Kidney glomerular epithelial cell (primary cell): ENCODE data around the gene PTX3.

Experiments
- DNase-seq: peaks from one replicate; lab custom pipeline; 2025; lab: John Stamatoyannopoulos, UW

The PTX3 gene

DNA sequence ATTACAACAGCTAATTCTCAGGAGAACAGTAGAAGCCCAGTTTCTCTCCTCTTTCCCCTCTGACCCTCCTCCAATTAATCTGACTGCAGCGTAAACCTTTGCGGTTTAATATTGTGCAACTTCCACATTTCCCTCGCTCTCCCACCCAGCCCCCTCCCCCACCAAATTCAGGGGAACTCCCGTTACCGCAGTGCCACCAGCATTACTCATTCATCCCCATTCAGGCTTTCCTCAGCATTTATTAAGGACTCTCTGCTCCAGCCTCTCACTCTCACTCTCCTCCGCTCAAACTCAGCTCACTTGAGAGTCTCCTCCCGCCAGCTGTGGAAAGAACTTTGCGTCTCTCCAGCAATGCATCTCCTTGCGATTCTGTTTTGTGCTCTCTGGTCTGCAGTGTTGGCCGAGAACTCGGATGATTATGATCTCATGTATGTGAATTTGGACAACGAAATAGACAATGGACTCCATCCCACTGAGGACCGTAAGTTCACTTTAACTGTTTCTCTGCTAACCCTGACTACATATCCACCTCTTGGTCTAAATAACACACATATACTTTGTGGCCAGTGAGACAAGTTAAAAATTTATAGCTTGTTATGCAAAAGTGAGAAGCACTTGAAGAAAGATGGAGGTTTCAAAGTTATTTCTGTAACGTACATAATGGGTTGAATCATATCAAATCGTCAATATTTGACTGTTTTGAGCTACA lies at the start of gene PTX3:
Gene PTX3, plus strand, starts transcription at position 268 of the 709 bp plus-strand sequence. Its CDS starts 84 bp downstream, at position 352.
- DNase-seq, result peak; percentile 73

GRCh38 chr3:157387708-157388435 lies 48.8 kb upstream of the PTX3 start:
- DNase-seq, result no peak

DNA sequence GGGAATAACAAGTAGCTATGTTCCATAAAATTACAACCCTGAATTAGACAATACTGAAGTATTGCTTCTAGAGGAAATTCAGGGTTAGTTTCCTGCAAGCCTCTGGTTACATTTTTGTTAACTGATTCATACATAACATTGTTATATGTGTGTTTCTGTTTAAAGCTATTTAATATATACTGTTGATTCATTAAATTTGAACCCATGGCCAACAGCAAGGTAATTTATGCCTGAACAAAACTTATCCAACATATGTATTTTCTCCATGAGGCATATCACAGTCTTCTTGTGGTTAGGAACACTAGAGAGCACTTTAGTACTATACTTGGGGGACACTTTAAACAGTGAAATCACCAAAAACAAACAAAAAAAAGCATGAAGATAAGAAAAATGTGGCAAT lies 47.7 kb upstream of the PTX3 start:
- DNase-seq, result no peak

DNA sequence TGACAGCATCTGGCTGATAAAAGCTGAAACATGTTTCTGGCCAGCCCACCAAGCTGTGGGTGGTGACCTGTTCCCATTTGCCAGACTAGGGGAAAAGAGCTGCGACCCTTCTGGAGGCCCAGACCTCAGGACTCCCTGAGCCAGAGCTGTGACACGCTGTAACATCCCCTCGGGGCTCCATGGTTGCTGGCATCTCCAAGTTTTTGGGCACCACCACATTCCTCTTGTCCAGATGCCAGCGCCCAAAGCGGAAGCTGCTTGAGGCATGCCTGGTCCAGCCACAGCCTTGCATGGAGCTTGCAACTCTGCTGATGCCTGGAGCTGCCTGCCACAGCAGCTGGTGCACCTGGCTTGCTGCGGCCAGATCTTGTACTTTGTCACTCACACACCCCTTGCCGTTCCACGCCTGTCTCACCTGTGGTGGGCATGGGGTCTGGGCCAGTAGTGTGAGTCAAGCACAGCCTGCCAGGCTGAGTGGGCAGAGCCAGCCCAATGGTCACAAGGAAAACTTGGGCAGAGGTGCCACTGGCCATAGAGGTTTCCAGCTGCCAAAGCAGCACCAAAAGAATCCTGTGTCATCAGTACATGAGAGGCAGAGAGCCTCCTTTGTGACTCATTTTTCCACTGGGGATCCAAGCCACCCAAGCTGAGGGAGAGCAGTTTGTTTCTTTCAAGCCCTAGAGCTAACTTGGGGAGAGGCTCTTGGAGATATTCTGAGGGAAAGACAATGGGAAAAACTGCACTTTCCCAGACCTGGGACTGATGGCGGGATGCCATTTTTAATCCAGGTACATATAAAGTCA lies 45.7 kb upstream of the PTX3 start:
- DNase-seq, result no peak

DNA sequence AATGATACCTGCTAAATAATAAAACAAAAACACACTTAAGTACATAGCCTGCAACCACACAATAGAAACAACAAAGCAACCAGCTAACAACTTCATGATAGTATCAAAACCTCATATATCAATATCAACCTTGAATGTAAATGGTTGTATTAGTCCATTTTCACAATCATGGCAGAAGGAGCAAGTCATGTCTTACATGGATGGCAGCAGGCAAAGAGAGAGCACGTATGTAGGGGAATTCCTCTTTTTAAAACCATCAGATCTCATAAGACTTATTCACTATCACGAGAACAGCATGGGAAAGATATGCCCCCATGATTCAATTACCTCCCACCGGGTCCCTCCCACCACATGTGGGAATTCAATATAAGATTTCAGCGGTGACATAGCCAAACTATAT lies 44.5 kb upstream of the PTX3 start:
- DNase-seq, result no peak

GRCh38 chr3:157393113-157393512 lies 43.5 kb upstream of the PTX3 start:
- no peak for DNase-seq

DNA sequence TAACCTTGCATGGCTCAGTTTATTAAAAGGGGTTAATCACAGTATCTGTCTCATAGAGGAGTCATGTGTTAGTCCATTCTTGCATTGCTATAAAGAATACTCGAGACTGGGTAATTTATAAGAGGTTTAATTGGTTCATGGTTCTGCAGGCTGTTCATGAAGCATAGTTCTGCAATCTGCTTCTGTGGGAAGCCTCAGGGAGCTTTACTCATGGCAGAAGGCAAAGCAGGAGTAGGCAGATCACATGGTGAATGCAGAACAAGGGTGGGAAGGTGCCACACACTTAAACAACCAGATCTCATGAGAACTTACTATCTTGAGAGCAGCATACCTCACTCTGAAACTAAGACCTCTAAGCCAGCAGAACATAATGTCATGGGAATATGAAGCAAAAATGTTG lies 42.2 kb upstream of the PTX3 start:
- DNase-seq, result no peak

DNA sequence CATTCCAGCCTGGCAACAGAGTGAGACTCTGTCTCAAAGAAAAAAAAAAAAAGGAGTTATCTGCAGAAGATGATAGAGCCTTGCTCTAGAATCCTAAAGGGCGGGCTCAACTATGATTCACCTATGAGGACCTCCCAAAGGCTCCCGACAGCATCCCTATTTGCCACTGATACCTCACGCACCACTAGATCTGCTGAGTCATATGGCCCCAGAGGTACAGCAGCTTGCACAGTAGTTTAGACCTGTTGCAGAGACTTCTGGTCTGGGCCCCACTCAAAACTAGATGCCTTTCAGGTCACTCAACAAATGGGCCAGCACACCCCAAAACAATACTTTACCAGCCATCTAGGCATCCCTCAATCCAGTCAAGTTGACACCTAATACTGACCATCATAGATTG lies 38.1 kb upstream of the PTX3 start:
- no peak for DNase-seq

GRCh38 chr3:157404381-157404780 lies 32.3 kb upstream of the PTX3 start:
- DNase-seq, result no peak

GRCh38 chr3:157405457-157405856 lies 31.2 kb upstream of the PTX3 start:
- DNase-seq, result no peak

DNA sequence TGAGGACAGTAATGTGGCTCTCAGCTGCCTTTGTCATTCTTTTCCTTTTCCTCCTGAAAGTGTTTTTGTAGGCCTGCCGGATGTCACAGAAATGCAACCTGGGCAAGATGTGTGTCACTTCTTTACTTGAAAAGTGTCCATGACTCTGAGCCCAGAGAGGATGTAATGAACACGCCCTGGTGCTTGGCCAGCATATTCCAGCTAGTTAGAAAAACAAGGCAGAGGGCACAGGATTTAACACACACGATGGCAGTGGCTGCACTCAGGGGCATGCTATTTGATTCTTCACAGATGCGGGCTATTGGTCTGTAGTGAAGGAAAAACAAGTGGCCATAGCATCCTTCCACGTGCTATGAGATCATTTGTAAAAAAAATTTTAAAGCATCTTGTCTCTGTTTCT lies 30.3 kb upstream of the PTX3 start:
- no peak for DNase-seq

DNA sequence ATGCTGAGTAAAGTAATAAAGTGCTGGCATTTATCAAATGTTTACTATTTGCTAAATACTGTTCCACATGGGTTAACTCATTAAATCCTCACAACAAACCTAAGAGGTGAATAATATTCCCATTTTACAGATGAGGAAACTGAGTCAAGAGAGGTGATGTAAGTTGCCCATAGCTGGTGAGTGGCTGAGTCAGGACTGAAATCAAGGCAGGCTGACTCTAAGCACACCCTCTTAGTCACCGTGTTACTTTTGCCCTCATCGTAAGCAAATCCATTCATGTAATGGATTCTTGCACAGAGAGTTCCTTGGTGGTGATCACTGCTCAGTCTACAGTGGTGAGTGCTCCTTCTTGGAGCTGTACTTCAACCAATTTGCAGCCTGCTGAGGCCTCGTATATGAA lies 28.9 kb upstream of the PTX3 start:
- no peak for DNase-seq

GRCh38 chr3:157408499-157409149 lies 28.0 kb upstream of the PTX3 start:
- no peak for DNase-seq

DNA sequence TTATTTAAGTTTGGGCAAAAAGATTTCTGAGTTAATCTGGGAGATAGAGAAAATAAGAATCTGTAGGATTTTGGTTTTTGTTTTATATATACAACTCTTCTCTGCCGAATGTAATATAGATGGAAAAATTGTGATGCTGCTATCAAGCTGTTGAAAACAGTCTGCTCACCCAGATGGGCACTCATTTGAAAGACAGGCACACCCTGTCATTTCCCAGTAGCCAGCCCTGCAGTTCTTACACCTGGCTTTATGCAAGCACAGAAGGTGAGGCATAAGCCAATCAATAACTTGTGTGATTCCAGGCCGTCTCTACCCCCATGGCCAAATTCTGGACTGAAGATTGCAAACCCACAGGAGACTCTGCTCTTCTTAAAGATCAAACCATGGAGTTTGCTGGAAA lies 27.1 kb upstream of the PTX3 start:
- DNase-seq, result no peak

DNA sequence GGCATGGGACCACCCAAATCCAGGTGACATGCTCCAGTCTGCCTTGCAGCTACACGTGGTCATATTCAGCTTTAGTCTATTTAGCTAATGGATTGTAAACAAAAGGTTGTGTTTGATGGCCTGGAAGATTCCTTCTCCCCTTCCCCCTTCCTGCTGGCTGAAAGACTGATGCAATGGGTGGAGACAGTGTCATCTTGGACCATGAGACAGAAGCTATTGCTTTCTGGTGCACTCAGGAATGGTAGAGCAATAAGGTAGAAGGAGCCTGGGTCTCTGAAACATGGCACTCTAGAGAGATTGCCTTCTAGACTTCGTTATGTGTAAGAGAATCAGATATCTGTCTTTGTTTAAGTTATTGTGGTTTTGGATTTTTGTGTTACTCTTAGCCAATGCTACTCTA lies 25.7 kb upstream of the PTX3 start:
- no peak for DNase-seq

GRCh38 chr3:157412323-157412855 lies 24.3 kb upstream of the PTX3 start:
- no peak for DNase-seq

DNA sequence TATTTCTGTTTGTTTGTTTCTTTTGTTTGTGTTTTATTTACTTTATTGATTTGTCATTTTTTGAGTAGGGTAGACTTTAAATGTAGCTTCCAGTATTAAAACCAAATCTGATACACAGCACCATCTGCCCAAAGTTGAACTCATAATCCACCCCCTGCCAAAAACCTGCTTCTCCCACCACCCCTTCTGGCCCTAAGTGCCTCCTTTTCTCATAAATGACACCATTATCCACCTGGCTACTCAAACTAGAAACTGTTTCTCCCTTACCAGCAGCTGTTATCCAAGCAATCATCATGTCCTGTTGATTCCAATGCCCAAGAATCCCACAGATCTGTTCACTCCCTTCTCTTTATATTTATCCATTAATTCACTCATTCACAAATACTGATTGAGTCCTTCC lies 21.8 kb upstream of the PTX3 start:
- no peak for DNase-seq

- DNase-seq, result no peak
Observed at GRCh38 chr3:157416347-157417087, 20.1 kb upstream of the PTX3 start.

DNA sequence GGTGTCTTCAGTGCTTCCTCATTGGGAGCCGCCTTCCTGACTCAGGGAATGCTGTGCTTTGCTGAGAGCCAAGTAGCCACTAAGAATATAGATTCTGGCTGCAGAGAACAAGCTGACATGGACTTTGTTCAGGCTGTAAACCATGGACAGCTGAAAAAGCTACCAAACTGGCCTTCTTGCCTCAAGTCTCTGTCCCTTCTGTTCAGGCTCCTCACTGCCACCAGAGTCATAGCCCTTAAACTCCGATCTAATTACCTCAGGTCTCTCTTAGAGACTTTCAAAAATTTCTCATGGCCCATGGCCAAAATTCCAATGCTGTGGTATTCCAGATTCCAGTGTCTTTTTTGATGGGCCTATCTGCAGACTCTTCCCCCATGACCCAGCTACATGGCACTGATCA lies 19.4 kb upstream of the PTX3 start:
- DNase-seq, result no peak

GRCh38 chr3:157418104-157418503 lies 18.5 kb upstream of the PTX3 start:
- DNase-seq, result no peak

DNA sequence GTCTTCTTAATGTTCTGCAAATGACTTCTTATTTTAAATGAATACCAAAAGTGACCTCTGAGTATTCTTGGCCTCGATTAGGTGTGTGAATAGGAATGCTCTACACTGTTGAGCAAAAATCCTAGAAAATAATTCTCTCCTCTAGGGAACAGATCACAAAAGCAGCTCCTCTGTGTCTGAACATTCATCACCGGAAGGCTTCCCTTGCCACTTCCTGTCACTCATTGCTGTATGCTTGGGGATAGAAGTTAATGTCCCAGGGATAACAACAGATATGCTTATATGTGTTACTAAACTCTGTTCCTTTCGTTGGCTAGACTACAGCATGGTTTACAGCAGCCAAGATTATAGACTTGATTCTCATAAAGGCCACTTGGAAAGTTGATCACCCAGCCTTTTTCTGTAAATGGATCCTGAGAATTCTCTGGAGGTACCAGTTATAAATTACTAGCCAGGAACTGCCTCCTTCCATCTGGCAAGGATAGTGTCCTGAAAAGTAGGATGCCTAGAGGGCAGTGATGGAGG lies 16.0 kb upstream of the PTX3 start:
- no peak for DNase-seq
